Peyer's patch (tissue), 4 donors: ENCODE measurements around the gene PABPC1L2B. TPM values are rescaled to one million over a fixed set of nuclear protein-coding genes. Genes with fewer than 3 reads are reported as not detected.
"Not testable (repeated sequence)": the region's sequence is repeated elsewhere in the genome, so short reads cannot be mapped to it uniquely, and the experiment has no call there.

Experiments
- DNase-seq, 3 donors: peaks; one replicate each; pipeline ENCODE4 v3.0.0-alpha.2; 2017 to 2019
- H3K27ac ChIP-seq, 4 donors: fragments of 200-600 bp; sonication (generic); one replicate each; pipeline ENCODE4 v1.5.1; 2016 to 2019
- H3K27me3 ChIP-seq, 2 donors: fragments of 200-600 bp; sonication (generic); one replicate each; pipeline ENCODE4 v1.5.1; 2019
- H3K36me3 ChIP-seq, 3 donors: fragments of 200-600 bp; sonication (generic); one replicate each; pipeline ENCODE4 v1.5.1; 2016 to 2019
- H3K4me1 ChIP-seq, 4 donors: fragments of 200-600 bp; sonication (generic); one replicate each; pipeline ENCODE4 v1.5.1; 2016 to 2019
- H3K4me3 ChIP-seq, 4 donors: fragments of 200-600 bp; sonication (generic); 1 replicate in 3 of 4; 2 replicates in 1 of 4; pipeline ENCODE4 v1.5.1; 2016 to 2019; ENCODE audit warnings: mild to moderate bottlenecking in 1 of 4
- H3K9me3 ChIP-seq, 4 donors: fragments of 200-600 bp; sonication (generic); one replicate each; pipeline ENCODE4 v1.5.1; 2016 to 2019; ENCODE audit warnings: mild to moderate bottlenecking in 1 of 4
- POLR2A ChIP-seq, 2 donors: fragments of 450-650 bp; IDR thresholded peaks; one replicate each; pipeline ENCODE4 v1.5.1; 2017; ENCODE audit warnings: antibody characterized with exemption in 2 of 2, mild to moderate bottlenecking in 2 of 2, moderate library complexity in 2 of 2
- total RNA-seq, 4 donors: library from RNA; depleted of rRNA; stranded (reverse); fragments of >200 nt; gene quantifications; one replicate each; pipeline ENCODE4 v1.1.0, GENCODE V29; 2016
- TF ChIP-seq, protein P1 (sequence below), 6 experiments: fragments of 450-650 bp in 4 of 6; fragments of 200-600 bp in 2 of 6; sonication (generic) in 1 of 6; IDR thresholded peaks; one replicate each; pipeline ENCODE4 v1.5.1; 2017 to 2019; ENCODE audit warnings: antibody characterized with exemption in 6 of 6, mild to moderate bottlenecking in 3 of 6, moderate library complexity in 1 of 6

The PABPC1L2B gene
- not detected for total RNA-seq

DNA sequence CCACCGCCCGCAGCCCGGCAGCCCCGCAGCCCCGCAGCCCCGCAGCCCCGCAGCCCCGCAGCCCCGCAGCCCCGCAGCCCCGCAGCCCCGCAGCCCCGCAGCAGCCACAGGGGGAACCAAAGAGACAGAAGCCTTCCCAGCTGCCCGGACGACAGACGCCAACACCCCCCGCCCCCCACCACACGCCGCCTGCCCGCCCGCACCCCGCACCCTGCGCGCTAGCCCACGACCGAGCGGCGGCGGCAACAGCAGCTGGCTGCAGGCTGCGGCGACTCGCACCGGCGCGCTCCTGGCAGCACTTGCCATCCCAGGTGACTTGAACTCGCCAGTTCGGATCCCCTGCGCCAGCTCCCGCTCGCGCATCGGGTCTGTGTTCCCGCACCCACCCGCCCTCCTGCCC lies at the start of gene PABPC1L2B:
Gene PABPC1L2B, plus strand, starts transcription at position 207 of the 400 bp plus-strand sequence. CDS start 704 bp downstream, outside the sequence.
- DNase-seq, H3K27me3 ChIP-seq, H3K4me3 ChIP-seq, H3K9me3 ChIP-seq, H3K36me3 ChIP-seq, H3K4me1 ChIP-seq, H3K27ac ChIP-seq: not testable (repeated sequence)

DNA sequence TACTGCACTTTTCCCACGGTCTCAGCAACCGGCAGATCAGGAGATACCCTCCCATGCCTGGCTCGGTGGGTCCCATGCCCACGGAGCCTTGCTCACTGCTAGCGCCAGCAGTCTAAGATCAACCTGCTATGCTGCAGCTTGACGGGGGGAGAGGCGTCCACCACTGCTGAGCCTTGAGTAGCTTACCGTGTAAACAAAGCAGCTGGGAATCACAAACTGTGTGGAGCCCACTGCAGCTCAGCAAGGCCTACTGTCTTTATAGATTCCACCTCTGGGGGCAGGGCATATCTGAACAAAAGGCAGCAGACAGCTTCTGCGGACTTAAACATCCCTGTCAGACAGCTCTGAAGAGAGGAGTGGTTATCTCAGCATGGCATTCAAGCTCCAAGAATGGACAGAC lies 42.8 kb upstream of the PABPC1L2B start:
- not testable (repeated sequence) for H3K36me3 ChIP-seq, H3K9me3 ChIP-seq, DNase-seq

DNA sequence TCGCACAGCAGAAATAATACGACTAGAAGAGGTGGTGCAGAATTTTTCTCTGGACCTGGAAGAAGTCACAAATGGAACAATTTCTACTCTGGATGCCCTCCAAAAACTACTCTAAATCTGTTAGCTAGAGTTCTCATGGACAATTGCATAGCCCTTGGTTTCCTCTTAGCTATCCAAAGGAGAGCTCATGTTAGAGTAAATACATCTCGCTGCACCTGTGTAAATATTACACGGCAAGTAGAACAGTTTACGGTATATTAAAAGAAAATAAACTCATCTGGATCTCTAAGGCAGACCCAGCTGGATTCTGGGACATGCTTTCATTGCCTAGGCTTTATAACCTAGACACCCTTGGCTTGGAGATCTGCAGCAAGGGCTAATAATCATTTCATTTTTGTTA lies 30.9 kb upstream of the PABPC1L2B start:
- not testable (repeated sequence) for H3K9me3 ChIP-seq, DNase-seq, H3K27me3 ChIP-seq, H3K27ac ChIP-seq, H3K4me1 ChIP-seq, H3K4me3 ChIP-seq, H3K36me3 ChIP-seq

More for the DNA sequence above, 42.8 kb upstream of the PABPC1L2B start:
- not testable (repeated sequence) for H3K4me3 ChIP-seq, H3K4me1 ChIP-seq, H3K27ac ChIP-seq, H3K27me3 ChIP-seq

DNA sequence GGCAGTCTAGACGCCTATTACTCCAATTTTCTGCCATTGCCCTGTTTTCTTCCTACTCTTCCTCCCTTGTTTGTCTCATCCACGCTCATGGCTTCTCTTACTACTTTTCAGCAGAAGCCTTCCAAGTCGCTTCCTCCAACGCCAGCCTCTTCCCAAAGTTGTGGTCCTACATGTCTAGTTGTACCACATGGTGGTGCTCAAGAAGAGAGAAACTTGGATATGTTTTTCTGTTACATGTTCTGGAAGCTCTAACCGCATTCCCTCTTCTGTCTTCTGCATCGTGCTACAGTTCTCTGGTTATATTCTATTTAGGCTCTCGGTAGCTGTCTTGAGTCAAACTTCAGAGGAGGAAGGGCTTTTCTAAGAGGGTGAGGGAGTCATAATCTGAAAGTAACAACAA lies 27.9 kb upstream of the PABPC1L2B start:
- not testable (repeated sequence) for H3K4me1 ChIP-seq, H3K9me3 ChIP-seq, H3K27ac ChIP-seq, DNase-seq, H3K4me3 ChIP-seq, H3K36me3 ChIP-seq, H3K27me3 ChIP-seq

DNA sequence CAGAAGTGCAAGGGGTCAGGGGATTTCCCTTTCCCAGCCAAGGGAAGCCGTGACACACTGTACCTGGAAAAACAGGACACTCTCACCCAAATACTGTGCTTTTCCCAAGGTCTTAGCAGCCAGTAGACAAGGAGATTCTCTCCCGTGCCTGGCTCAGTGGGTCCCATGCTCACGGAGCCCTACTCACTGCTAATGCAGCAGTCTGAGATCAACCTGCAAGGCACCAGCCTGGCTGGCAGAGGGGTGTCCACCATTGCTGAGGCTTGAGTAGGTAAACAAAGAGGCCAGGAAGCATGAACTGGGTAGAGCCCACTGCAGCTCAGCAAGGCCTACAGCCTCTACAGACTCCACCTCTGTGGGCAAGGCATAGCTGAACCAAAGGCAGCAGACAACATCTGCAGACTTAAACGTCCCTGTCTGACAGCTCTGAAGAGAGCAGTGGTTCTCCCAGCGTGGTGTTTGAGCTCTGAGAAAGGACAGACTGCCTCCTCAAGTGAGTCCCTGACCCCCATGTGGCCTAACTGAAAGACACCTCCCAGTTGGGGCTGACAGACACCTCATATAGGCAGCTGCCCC lies 21.8 kb upstream of the PABPC1L2B start:
- not testable (repeated sequence) for H3K27ac ChIP-seq, H3K36me3 ChIP-seq, H3K27me3 ChIP-seq, DNase-seq, H3K4me3 ChIP-seq, H3K4me1 ChIP-seq, H3K9me3 ChIP-seq

DNA sequence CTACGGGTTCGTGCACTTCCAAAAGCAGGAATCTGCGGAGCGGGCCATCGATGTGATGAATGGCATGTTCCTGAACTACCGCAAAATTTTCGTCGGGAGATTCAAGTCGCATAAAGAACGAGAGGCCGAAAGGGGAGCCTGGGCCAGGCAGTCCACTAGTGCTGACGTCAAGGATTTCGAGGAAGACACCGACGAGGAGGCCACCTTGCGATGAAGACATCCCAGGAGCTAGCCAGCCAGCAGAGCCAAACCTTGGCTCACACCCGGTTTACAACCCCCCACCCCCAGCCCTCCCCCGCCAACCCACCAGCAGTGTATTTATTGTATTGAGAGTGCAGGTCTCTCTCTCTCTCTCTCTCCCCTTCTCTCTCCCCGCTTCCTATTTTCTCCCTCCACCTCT lies 1.3 kb downstream of the PABPC1L2B start:
- not testable (repeated sequence) for H3K27ac ChIP-seq, H3K27me3 ChIP-seq, H3K36me3 ChIP-seq, DNase-seq, H3K9me3 ChIP-seq, H3K4me1 ChIP-seq, H3K4me3 ChIP-seq

DNA sequence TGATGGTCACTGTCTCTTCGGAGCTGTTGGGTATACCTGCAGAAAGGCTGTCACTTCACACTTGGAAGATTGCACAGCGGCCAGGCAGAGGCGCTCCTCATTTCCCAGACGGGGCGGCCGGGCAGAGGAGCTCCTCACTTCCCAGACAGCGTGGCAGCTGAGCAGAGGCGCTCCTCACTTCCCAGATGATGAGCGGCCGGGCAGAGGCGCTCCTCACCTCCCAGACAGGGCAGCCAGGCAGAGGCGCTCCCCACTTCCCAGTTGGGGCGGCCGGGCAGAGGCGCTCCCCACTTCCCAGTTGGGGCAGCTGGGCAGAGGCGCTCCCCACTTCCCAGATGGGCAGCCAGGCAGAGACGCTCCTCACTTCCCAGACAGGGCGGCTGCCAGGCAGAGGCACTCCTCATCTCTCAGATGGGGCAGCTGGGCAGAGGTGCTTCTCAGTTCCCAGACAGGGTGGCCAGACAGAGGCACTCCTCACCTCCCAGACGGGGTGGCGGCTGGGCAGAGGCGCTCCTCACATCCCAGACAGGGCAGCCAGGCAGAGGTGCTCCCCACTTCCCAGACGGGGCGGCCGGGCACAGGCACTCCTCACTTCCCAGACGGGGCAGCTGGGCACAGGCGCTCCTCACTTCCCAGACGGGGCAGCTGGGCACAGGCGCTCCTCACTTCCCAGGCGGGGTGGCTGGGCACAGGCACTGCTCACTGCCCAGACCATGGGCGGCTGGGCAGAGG lies 18.8 kb downstream of the PABPC1L2B start:
- TF ChIP-seq, protein P1, sequence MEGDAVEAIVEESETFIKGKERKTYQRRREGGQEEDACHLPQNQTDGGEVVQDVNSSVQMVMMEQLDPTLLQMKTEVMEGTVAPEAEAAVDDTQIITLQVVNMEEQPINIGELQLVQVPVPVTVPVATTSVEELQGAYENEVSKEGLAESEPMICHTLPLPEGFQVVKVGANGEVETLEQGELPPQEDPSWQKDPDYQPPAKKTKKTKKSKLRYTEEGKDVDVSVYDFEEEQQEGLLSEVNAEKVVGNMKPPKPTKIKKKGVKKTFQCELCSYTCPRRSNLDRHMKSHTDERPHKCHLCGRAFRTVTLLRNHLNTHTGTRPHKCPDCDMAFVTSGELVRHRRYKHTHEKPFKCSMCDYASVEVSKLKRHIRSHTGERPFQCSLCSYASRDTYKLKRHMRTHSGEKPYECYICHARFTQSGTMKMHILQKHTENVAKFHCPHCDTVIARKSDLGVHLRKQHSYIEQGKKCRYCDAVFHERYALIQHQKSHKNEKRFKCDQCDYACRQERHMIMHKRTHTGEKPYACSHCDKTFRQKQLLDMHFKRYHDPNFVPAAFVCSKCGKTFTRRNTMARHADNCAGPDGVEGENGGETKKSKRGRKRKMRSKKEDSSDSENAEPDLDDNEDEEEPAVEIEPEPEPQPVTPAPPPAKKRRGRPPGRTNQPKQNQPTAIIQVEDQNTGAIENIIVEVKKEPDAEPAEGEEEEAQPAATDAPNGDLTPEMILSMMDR (IDR thresholded peaks at IDR 0.05) = no peak
- TF ChIP-seq POLR2A (IDR thresholded peaks at IDR 0.05) = no peak

DNA sequence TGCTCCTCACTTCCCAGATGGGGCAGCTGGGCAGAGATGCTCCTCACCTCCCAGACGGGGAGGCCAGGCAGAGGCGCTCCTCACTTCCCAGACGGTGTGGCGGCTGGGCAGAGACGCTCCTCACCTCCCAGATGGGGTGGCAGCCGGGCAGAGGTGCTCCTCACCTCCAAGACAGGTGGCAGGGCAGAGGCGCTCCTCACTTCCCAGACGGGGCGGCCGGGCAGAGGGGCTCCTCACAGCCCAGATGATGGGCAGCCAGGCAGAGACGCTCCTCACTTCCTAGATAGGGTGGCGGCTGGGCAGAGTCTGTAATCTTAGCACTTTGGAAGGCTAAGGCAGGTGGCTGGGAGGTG lies 19.3 kb downstream of the PABPC1L2B start:
- not testable (repeated sequence) for H3K4me1 ChIP-seq, H3K36me3 ChIP-seq, H3K9me3 ChIP-seq, H3K27me3 ChIP-seq, DNase-seq, H3K4me3 ChIP-seq, H3K27ac ChIP-seq

More for the DNA sequence above, 18.8 kb downstream of the PABPC1L2B start:
- Histone ChIP-seq H3K9me3 (no peaks in the 10 kb centered on the region), H3K4me3 (no peak overlapping the region), H3K27ac (no peak overlapping the region), H3K4me1 (no peaks in the 10 kb centered on the region), H3K36me3 (no peaks in the 10 kb centered on the region), H3K27me3 (no peaks in the 10 kb centered on the region)
- no peak for DNase-seq

DNA sequence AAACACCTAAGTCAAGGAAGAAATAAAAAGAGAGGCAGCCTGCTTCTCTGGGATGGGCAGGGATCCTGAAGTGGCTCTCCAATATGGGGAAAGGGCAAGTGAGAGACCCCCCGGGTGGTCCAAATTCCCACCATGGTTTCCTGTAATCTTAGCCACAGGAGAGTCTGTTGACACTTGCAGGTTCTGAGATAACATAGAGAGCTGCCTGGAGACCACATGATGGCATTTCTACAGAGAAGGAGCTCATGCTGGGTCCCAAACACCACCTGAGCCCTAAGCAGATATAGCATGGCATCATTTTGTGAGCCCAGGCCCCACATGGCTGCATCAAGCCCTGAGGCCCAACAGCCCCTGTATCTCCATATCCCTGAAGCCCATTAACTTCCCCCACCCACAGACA lies 26.1 kb downstream of the PABPC1L2B start:
- Histone ChIP-seq H3K36me3 (no peaks in the 10 kb centered on the region), H3K27me3 (no peaks in the 10 kb centered on the region), H3K27ac (no peak overlapping the region), H3K4me1 (no peaks in the 10 kb centered on the region), H3K9me3 (no peaks in the 10 kb centered on the region), H3K4me3 (no peak overlapping the region)
- no peak for DNase-seq
- TF ChIP-seq POLR2A (IDR thresholded peaks at IDR 0.05) = no peak
- TF ChIP-seq, protein P1 (IDR thresholded peaks at IDR 0.05) = no peak

Other genes starting within 250 kb of the PABPC1L2B start
- not detected for gene DMRTC1B, start 226.0 kb upstream of the PABPC1L2B start, total RNA-seq
- gene FAM236B, start 220.3 kb upstream of the PABPC1L2B start, total RNA-seq = not detected
- not detected for gene FAM236D, start 194.7 kb upstream of the PABPC1L2B start, total RNA-seq
- gene FAM236C, start 90.3 kb upstream of the PABPC1L2B start, total RNA-seq = not detected
- gene FAM236A, start 64.7 kb upstream of the PABPC1L2B start, total RNA-seq = not detected
- not detected for gene DMRTC1, start 59.1 kb upstream of the PABPC1L2B start, total RNA-seq
- gene PABPC1L2A, start 76.6 kb downstream of the PABPC1L2B start, total RNA-seq = not detected
- gene NAP1L2, start 211.9 kb downstream of the PABPC1L2B start, total RNA-seq = under 1 TPM in 2 of 4 donors, not detected in 2; 0.54 to 0.83 TPM